GM19397 (cell line): Measurements from ENCODE around the gene BDH1.

Experiments used
- ATAC-seq: cut with Tn5 transposase; IDR thresholded peaks from one replicate; pipeline ENCODE4 v1.9.1; 2021; ENCODE audit warnings: mild to moderate bottlenecking, moderate library complexity; ENCODE audit not compliant: unreplicated experiment

BDH1 gene

DNA sequence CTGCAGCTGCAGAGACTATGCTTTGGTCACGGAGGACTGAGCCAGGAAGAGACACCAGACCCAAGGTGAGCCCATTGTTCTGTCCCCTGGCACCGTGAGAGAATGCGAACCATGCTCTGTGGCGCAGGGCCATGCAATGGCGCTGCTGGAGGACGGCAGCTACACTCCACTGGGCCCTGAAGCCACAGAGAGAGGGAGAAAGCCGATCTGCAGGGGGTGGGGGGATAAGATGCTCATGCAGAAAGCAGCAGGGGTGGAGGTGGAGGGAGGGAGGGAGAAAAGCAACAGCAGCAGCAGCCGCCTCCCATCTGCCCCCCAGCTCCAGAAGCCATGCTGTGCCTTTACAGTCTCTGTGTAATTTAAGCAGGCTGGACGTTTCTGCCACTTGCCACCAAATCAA lies 5.3 kb downstream of the BDH1 start:
- ATAC-seq: no peak

DNA sequence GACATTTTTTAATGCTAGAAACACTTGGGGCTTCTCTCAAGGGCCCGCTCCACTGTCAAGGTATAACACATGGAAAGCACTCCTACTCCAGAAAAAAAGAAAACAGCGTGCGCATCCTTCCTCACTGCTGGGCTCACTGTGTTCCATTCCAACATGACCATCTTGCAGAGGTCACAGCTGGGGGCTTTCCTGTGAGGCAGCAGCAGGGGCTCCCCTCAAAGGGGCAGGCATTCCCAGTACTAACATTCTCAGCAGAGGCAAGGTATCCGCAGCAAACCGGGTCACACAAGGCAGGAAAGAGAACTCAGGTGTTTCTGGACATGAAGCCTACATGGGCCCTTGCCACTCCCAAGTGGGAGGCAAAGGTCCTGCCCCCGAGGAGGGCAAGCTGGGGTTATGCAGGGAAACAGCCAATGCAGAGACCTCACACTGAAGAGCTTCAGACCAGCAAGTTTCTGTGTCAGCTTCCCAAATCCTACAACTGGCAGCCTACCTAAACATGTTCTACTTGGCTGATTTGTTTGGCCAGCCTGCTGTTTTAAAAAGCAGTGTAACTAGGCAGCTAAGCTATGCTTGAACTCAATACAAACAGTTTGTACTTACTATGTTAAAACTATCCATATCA lies 6.4 kb downstream of the BDH1 start:
- ATAC-seq: no peak

DNA sequence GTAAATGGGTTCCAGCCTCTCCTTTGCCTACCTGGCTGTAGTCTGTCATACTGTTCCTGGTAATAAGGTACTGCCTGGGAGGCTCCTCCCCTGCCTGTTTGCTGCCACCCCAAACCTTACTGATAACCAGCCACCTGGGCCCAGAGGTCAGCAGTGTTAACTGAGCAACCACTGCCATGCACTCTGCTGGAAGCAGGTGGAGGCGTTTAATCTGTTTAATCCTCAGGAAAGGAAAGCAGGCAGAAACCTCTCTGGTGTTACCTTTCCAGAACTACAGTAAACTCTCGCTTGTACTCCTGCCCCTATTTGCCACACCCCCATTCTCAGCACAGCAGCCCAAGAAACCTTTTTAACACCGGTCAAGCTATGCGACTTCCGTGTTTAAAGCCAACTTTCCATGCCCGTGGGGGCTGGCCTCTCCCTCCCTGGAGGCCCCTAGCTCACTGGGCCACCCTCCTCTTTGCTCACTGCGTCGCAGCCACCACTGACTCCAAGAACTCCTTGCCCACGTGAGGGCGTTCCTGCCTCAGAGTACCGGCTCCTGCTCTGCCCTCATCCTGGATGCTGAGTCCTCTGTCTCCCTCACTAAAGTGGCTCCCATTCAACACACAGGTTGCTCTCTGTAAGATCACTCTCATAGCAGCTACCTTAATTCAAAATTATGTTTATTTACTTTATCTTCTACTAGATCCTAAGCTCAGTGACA lies 8.3 kb downstream of the BDH1 start:
- no peak for ATAC-seq

DNA sequence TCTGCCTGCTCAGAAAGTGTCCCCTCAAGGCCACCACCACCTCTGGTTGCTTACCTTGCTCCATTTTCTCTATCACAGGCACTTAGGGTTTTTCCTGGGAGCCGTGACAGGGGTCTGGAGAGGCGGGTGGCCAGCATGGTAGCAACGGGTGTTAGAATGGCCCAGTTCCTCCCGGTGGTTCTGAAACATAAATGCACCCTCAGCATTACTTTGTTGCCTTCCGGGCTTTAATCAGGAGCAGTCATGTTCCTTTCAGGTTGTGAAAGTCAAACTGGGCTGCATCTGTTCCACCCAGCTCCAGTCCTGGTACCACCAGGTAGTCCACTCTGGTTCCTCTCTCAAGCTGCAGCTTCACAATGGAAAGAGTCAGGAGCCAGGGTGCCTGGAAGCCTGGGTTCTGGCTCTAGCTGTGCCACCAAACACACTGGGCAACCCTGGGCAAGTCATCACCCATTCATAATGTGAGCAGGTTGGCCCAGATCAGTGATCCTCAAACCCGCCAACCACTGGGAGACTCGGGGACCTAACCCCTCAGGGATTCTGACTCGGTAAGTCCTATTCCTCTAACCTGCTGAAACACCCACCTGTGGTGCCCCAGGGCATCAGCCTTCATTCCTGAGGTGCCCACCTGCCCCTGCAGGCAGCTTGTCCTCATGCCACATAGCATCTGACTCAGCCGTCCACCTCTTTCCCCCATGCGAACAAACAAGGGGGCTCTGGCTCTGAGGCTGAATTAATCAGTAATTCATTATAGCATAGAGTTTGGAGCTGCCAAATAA lies 9.3 kb downstream of the BDH1 start:
- no peak for ATAC-seq

DNA sequence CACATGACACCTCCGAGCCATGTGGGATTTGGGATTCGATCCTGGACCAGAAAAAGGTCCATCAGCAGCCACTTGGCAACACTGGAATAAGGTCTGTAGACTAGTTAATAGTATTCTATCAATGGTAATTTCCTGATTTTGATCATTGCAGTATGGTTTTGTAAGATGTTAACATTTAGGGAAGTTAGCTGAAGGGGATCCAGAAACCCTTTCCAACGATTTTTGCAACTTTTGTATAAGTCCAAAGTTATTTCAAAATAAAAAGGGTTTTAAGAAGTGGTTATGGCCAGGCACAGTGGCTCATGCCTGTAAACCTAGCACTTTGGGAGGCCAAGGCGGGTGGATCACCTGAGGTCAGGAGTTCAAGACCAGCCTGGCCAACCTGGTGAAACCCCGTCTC lies 10.2 kb downstream of the BDH1 start:
- no peak for ATAC-seq

DNA sequence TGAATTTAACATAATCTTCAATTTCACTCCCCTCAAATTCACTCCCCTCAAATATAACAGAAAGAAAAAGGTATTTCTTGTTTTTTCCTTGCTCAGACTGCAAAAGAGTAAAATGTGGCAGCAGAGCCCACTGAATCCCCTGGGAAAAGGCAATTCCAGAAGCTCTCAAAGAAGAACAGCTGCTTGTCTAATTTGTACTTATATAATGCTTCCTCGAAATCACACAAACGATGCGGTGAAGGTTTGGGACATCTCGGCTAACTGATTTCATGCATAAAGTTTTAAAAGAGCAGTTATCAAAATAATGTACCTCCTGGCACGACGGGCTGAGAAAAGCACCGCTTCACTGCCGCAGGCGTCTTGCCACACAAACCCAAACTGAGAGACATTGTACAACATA lies 10.7 kb downstream of the BDH1 start:
- ATAC-seq: no peak

DNA sequence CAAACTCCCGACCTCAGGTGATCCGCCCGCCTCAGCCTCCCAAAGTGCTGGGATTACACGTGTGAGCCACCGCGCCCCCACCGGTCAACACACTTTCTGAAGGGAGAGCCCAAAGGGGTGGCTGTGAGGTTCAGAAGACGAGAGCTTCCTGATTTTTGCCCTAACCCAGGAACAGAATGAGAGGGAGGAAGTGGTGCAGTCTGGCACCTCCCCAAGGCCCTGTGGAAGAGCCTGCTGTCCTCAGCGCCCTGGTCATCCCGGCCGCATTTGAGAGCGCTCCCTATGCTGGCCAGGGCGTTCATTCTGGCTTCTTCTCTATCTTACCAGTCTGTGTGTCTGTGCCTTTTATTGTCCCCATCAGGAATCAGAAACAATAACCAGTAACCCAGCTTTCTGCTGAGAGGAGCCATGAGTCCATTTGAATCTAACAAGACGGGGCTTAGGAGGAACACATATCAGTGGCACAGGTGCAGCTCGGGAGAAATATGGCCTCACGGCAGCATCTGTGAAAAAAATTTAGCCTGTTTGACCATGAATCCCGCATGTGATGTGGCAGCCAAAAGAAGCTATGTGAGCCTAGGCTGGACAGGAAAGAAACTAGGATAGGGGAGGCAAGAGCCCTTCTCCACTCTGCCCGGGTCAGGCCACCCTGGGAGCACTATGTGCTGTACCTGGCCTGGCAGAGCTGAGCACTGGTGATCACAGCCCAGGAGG lies 12.9 kb downstream of the BDH1 start:
- ATAC-seq: no peak

DNA sequence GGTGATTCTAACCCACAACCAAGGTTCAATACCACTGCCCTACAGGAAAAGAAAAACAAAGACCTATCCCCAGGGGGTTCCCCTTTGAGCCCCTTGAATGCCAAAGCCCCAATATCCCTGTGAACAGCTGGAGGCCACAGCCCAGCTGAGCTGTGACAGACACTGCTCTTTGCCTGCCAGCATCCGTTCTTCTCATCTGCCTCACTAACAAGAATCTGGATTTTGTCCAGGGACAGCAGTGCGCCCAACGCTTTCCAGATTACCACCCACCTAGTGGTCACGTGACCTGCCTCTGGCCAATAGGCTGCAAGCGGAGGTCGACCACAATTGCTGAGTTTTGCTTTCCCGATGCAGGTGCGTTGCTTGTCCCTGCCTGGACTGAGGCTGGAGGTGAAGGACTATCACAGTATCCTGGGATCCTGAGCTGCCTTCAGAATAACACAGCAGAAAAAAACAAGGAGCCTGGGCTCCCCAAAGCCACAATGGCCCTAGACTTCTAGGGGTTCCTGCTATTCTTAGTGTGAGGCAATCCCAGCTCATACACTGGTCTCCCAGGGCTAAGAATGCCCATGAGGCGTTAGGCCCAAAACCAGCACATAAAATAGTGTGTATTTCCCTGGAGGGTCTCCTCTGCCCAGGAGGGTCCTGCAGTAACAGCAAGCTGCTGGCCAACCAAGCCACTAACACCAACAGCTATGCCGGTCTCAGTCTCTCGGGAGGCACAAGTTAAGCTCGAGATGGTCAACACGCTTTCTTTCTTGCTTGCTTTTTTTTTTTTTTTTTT lies 13.8 kb downstream of the BDH1 start:
- no peak for ATAC-seq

DNA sequence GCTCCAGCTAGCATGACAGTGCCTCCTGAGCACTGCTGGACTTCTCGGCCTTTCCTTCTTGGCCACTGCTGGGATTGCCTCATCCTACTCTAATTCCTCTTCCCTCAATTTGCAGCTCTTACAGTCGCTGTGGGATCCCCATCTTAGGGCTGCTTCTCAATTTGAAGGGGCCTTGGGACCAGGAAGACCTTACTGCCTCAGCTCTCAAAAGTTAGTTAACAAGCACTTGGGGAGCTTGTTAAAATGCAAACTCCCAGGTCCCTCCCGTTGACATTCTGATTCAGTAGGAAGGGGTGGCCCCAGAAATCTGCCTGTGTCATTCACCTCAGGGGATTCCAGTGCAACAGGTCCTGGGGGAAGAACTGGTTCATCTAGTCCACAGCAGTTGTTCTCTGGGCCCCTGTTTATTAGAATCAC lies 14.8 kb downstream of the BDH1 start:
- no peak for ATAC-seq

DNA sequence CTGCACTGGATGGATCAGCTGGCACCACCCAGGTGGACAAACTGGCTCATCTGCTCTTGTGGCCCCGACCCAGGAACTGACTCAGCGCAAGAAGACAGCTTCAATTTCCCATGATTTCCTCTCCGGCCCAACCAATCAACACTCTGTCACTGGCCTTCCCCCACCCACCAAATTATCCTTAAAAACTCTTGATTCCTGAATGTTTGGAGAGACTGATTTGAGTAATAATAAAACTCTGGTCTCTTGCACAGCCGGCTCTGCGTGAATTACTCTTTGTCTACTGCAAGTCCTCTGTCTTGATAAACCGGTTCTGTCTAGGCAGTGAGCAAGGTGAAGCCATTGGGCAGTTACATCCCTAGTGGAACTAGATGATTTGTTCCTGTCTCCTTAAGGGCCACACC lies 16.1 kb downstream of the BDH1 start:
- ATAC-seq: no peak

DNA sequence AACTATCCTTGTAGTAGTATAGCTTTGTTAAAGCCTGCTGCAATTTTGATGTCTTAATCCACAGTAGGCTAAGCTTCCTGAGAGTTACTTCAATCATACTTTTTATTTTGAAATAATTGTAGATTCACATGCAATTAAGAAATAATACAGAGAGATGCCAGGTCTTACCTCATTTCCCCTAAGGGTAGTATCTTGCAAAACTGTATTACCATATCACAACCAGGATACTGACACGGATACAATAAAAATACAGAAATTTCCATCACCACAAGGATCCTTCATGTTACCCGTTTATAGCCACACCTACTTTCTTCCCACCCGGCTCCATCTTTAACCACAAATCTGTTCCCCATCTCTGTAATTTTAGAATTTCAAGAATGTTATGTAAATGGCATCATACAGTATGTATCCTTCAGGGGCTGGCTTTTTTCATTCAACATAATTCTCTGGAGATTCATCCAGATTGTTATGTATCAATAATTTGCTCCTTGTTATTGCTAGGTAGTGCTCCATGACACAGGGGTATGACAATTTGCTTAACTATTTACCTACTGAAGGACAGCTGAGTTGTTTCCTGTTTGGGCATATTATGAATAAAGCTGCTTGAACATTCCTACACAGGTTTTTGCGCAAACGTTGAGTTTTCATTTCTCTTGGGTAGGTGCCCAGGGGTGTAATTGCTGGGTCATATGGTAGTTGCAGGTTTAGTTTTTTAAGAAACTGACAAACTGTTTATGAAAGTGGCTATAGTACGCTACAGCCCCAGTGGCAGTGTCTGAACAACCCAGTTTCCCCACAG lies 21.6 kb downstream of the BDH1 start:
- no peak for ATAC-seq

DNA sequence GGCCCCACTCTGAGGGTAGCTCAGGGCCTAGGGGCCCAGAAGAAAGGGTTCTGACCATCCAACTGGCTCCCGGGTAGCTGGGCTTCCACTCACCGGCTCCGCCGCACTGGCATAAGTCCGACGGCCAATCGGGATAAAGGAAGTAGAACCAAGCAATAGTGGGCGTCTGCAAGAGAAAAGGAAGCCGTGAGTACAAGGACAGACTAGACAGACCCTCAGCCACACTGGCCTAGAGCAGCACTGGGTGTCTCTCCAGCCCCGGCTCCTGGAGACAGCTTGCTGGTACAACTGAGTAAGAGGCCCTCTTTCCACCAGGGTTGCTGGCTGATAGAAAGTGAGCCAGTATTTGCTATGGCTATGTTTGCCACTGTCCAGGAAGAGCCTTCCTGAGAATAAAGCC lies 22.4 kb downstream of the BDH1 start:
- no peak for ATAC-seq

DNA sequence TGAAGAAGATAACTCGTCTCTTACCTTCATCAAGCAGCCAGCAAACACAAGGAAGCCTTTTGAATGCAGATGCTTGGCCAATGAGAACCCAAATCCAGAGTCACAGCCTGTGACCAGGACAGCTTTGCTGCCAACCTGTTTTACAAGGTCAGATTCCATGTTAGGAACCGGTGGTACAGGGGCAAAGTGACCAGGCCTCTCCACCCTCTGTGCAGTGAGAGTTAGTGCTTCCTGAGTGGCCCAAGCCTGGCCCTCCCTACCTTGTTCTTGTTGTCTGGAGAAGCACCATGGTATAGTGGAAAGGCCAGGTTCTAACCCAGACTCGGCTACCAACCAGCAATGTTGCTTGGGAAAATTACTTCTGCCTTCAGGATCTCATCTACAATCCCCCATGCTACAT lies 23.4 kb downstream of the BDH1 start:
- no peak for ATAC-seq

DNA sequence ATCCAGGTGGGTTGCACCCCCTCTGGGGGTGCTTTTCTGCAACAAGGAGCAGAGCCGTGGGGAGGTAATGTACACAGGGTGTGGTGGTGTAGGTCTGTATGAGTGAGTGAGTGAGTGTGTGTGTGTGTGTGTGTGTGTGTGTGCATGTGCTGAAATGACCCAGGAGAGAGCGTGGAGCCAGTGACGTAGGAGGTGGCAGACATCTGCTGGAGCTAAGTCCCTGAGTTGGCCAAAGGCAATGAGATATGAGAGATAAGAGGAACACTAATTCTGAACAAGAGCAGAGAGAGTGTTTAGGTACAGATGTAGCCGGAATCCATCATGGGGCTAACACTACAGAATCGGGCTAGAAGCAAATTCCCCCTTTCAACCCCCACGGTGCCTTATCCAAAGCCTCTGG lies 27.6 kb downstream of the BDH1 start:
- ATAC-seq: no peak

DNA sequence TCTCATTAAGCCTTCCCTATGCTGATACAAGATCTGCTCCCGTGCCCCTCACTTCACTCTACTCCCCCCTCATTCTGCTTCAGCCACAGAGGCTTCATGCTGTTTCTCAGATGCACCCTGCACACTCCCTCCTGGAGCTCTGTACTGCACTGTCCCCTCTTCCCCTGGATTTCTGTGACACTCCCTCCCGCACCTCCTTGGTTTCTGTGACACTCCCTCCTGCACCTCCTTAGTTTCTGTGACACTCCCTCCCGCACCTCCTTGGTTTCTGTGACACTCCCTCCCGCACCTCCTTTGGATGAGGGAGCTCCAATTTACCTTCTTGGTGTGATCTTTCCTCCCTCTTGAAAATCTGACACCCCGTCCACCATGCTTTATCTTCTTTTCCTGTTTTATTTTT lies 28.2 kb downstream of the BDH1 start:
- ATAC-seq: no peak

DNA sequence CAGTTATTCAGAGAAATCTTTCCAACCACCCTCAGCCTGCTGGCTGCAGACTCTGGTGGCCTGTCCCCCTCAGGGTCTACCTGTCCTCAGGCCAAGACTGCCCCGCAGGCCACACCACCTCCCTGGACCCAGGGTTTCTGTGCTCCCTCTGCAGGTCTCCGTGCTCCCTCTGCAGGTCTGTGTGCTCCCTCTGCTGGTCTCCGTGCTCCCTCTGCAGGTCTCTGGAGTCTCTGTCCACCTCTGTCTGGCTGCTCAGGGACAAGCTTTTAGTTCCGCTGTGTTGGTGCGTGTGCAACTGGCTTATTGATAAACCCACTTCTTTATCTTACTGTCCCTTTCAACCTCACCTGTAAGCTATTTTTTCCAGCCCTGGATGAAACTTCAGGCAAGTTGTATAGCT lies 30.1 kb downstream of the BDH1 start:
- ATAC-seq: no peak

DNA sequence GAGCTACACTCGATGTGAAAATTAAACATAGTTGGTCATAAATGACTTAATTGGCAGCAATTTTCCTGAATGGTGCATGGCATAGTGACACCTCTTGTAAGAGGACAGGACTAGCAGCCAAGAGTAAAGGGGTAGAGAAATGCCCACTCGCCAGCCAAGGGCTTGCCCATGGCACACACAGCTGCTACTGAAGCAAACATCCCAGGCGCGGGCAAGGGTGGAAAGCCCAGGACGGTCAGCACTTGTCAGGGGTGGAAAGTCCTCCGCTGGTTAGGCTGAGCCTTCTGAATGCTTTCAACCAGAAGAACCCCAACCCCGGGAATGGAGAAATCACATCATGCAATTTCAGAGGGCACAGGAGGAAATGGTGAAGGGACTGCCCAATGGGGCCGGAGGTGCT lies 31.6 kb downstream of the BDH1 start:
- no peak for ATAC-seq

DNA sequence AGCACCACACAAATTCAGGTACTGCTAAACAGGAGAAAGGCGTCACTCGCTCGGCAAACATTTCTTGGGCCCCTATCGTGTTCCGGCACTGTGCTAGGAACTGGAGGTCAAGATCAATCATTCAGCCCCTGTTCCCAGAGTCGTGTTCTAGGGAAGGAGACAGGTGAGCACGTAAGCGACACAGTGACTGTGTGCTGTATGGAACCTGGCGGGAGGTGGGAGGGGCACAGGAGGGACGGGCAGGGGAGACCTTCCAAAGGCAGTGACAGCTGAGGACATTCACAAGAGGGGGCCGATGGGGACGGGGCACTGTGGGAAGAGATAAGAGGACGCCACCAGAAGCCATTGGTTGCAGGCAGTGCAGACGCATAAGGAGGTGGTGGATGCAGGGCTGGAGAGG lies 32.2 kb downstream of the BDH1 start:
- ATAC-seq: no peak

DNA sequence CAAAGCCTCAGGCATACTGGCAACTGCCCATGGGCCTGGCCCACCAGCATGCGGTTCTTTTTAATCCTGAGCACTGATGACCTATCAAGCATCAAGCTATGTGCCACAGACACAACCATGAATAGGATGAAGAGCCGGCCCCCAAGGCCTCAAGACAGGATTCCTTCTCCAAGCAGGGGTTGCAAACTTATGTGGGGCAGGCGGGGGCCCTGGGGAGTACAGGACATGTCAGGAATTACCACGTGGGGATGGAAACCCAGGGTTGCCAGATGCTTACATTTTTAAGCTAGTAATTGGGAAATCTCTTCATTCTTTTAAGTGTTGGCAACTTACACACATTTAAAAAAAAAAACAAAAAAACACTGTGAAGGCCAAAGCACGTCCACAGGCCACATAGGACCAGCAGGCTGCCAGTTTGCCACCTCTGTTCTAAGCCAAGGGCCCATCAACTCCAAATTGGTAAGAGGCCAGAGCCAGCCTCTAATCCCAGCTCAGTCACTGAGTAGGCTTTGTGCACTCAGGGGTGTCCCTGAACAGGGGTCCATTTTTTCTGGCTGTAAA lies 32.8 kb downstream of the BDH1 start:
- ATAC-seq: no peak
